K562 (cell line): ENCODE data around the gene RGS12. TPM values are rescaled to one million over a fixed set of nuclear protein-coding genes. Genes with fewer than 3 reads are reported as not detected.

Source experiments
- ATAC-seq: fragments of 200-7000 bp; cut with Tn5 transposase; 3 replicates; pipeline ENCODE4 v1.9.1; 2020; ENCODE audit warnings: moderate library complexity
- BruUV-seq: library from RNA; stranded (reverse); fragments of 400-500 nt; replicated peaks from 2 replicates; lab custom pipeline; 2021; lab: Mats Ljungman, UMichigan
- CTCF ChIA-PET: fragments of 300-600 bp; formaldehyde crosslinking; extraction: SDS; loops from one replicate; lab custom pipeline; 2021; ENCODE audit warnings: low intra/inter-chr PET ratio; lab: Yijun Ruan, JAX
- POLR2A ChIA-PET: fragments of 300-600, 350-650 bp; sonication (Branson Sonifier 250); formaldehyde crosslinking; extraction: SDS; loops from one replicate; lab custom pipeline; 2021; ENCODE audit warnings: antibody characterized with exemption, inconsistent platforms; lab: Yijun Ruan, JAX
- DNase-seq, 4 experiments: peaks; one replicate each; pipeline versions ENCODE4 v3.0.0 to v3.0.0-alpha.2; 2011 to 2018; ENCODE audit warnings: low spot score in 3 of 4, mixed read lengths in 3 of 4; ENCODE audit errors: extremely low read depth in 1 of 4
- FAIRE-seq: peaks from 2 replicates; lab custom pipeline; 2011; peaks lifted over from hg19 to GRCh38; lab: Jason Lieb, UNC
- H2AFZ ChIP-seq: 2 replicates; pipeline ENCODE4 v1.6.0; 2011; ENCODE audit warnings: low read depth, low read length, control low read depth, inconsistent platforms
- H3K27ac ChIP-seq: fragments of 200-600 bp; 3 replicates; pipeline ENCODE4 v1.8.0; 2011; ENCODE audit warnings: low read depth, mild to moderate bottlenecking, control low read depth, inconsistent platforms, low read length, moderate library complexity, mixed read lengths; ENCODE audit errors: extremely low read depth
- H3K27me3 ChIP-seq, 2 experiments: fragments of 300-600 bp in 1 of 2; 2 replicates in 1 of 2; 3 replicates in 1 of 2; pipeline versions ENCODE4 v1.6.0 to v1.8.0; 2011; ENCODE audit warnings: inconsistent platforms in 2 of 2, low read length in 2 of 2, mild to moderate bottlenecking in 1 of 2, mixed read lengths in 1 of 2, moderate library complexity in 1 of 2; ENCODE audit not compliant: control insufficient read depth in 2 of 2, insufficient read depth in 2 of 2
- H3K36me3 ChIP-seq: fragments of 300-600 bp; 3 replicates; pipeline ENCODE4 v1.8.0; 2011; ENCODE audit warnings: mild to moderate bottlenecking, low read length, inconsistent platforms; ENCODE audit not compliant: control insufficient read depth, insufficient read depth
- H3K4me1 ChIP-seq, 2 experiments: fragments of 200-600 bp in 1 of 2; replicated peaks in 1 of 2; 2 replicates in 1 of 2; 3 replicates in 1 of 2; pipeline versions ENCODE4 v1.5.1 to v1.8.0; 2011; ENCODE audit warnings: inconsistent platforms in 2 of 2, low read length in 2 of 2, mild to moderate bottlenecking in 1 of 2, mixed read lengths in 1 of 2, moderate library complexity in 1 of 2; ENCODE audit not compliant: control insufficient read depth in 2 of 2, insufficient read depth in 2 of 2
- H3K4me2 ChIP-seq: 2 replicates; pipeline ENCODE4 v1.6.1; 2011; ENCODE audit warnings: low read length, control low read depth, inconsistent platforms, mixed read lengths; ENCODE audit not compliant: insufficient read depth
- H3K4me3 ChIP-seq: fragments of 200-600 bp; sonication (generic), shearing (Covaris generic); 2 replicates; pipeline ENCODE4 v1.5.1; 2016; ENCODE audit warnings: control low read depth, inconsistent platforms
- H3K79me2 ChIP-seq: fragments of 200-600 bp; 3 replicates; pipeline ENCODE4 v1.8.0; 2011; ENCODE audit warnings: low read length, inconsistent platforms; ENCODE audit not compliant: control insufficient read depth, insufficient read depth
- H3K9ac ChIP-seq, 2 experiments: 2 replicates each; pipeline versions ENCODE4 v1.6.0 to v1.6.1; 2011; ENCODE audit warnings: low read depth in 2 of 2, low read length in 2 of 2, control low read depth in 1 of 2, inconsistent platforms in 1 of 2, mild to moderate bottlenecking in 1 of 2, mixed read lengths in 1 of 2; ENCODE audit not compliant: insufficient read depth in 1 of 2
- H3K9me1 ChIP-seq: one replicate; pipeline ENCODE4 v1.6.0; 2011; ENCODE audit warnings: inconsistent platforms, mild to moderate bottlenecking, low read length, moderate library complexity; ENCODE audit not compliant: control insufficient read depth, insufficient read depth
- H3K9me3 ChIP-seq: replicated peaks from 2 replicates; pipeline ENCODE4 v1.5.1; 2011; ENCODE audit warnings: low read depth, low read length, inconsistent platforms; ENCODE audit not compliant: control insufficient read depth, insufficient read depth
- H4K20me1 ChIP-seq: replicated peaks from 2 replicates; pipeline ENCODE4 v1.6.1; 2011; ENCODE audit warnings: low read length, inconsistent platforms, mixed read lengths; ENCODE audit not compliant: control insufficient read depth, insufficient read depth
- HDAC1 ChIP-seq, 2 experiments: fragments of 450-650 bp; IDR thresholded peaks; 2 replicates each; pipeline ENCODE4 v1.6.1; 2016 to 2017; ENCODE audit warnings: inconsistent platforms in 1 of 2, mild to moderate bottlenecking in 1 of 2, moderate library complexity in 1 of 2
- KDM1A ChIP-seq, 2 experiments: fragments of 450-650 bp; IDR thresholded peaks; 2 replicates each; pipeline ENCODE4 v1.6.1; 2016; ENCODE audit warnings: mild to moderate bottlenecking in 2 of 2
- MBD1 ChIP-seq: fragments of 250-450 bp; sonication (Bioruptor Pico); IDR thresholded peaks from 2 replicates; pipeline ENCODE4 v1.8.0; 2022; ENCODE audit warnings: inconsistent platforms
- RCOR1 ChIP-seq, 2 experiments: IDR thresholded peaks; 2 replicates each; pipeline ENCODE4 v1.6.1; 2012; ENCODE audit warnings: low read depth in 2 of 2, low read length in 2 of 2, borderline replicate concordance in 1 of 2, improper control_type of control experiment in 1 of 2
- TRIM24 ChIP-seq, 2 experiments: fragments of 450-650 bp; IDR thresholded peaks; 2 replicates each; pipeline ENCODE4 v1.6.1; 2016
- ZBTB1 ChIP-seq: sonication (generic); formaldehyde crosslinking; IDR thresholded peaks from 2 replicates; pipeline ENCODE4 v1.8.1; 2023; ENCODE audit warnings: missing genetic modification reagents, low read depth, mild to moderate bottlenecking, borderline replicate concordance
- ZBTB12 ChIP-seq: fragments of 250-450 bp; sonication (Bioruptor Pico); IDR thresholded peaks from 2 replicates; pipeline ENCODE4 v1.4.0; 2020
- WGBS: fragments of 100-300 bp; shearing (Covaris generic); methylation state at CpG from one replicate; pipeline ENCODE4 v1.1.6; 2016; ENCODE audit warnings: low coverage, mixed read lengths; ENCODE audit not compliant: insufficient coverage; ENCODE audit errors: missing lambda C conversion rate; 5-methylcytosine and 5-hydroxymethylcytosine counted together
- in situ Hi-C: fragments of 300-500 bp; cut with MboI; formaldehyde crosslinking; loops from 4 replicates; pipeline ENCODE4 v1.15.0; 2018; ENCODE audit warnings: inconsistent platforms, mixed read lengths
- intact Hi-C: fragments of 100-400 bp; cut with micrococcal nuclease; formaldehyde crosslinking; loops from 2 replicates; pipeline ENCODE4 v1.14.2; 2022
- polyA plus RNA-seq, 8 experiments: library from polyadenylated mRNA; depleted of rRNA in 4 of 8; stranded (reverse) in 5 of 8; unstranded in 3 of 8; fragments of >200 nt; fragmentation: Nextera tagmentation in 2 of 8; fragmentation: Illumina TruSeq in 1 of 8; extraction: Ambion mirVana in 2 of 8; extraction: Trizol in 1 of 8; gene quantifications; 2 replicates each; pipeline versions ENCODE4 v1.2.1 to v1.2.3, GENCODE V29; 2011 to 2014; ENCODE audit warnings: inconsistent platforms in 1 of 8, missing spikeins in 1 of 8
- total RNA-seq, 7 experiments: library from RNA; depleted of rRNA in 6 of 7; stranded (reverse); fragments of >200 nt in 6 of 7; fragmentation: Illumina TruSeq in 2 of 7; extraction: Trizol in 2 of 7; gene quantifications; 2 replicates each; pipeline versions ENCODE4 v1.2.1 to v1.2.3, GENCODE V29; 2011 to 2021; ENCODE audit warnings: low replicate concordance in 1 of 7

The RGS12 gene
- total and polyA plus RNA-seq, 9 of the 15 experiments (the other 6 are each of a cell fraction or from before 2014, with no cell fraction given): 0.30 to 8.8 (median 5.5) TPM

DNA sequence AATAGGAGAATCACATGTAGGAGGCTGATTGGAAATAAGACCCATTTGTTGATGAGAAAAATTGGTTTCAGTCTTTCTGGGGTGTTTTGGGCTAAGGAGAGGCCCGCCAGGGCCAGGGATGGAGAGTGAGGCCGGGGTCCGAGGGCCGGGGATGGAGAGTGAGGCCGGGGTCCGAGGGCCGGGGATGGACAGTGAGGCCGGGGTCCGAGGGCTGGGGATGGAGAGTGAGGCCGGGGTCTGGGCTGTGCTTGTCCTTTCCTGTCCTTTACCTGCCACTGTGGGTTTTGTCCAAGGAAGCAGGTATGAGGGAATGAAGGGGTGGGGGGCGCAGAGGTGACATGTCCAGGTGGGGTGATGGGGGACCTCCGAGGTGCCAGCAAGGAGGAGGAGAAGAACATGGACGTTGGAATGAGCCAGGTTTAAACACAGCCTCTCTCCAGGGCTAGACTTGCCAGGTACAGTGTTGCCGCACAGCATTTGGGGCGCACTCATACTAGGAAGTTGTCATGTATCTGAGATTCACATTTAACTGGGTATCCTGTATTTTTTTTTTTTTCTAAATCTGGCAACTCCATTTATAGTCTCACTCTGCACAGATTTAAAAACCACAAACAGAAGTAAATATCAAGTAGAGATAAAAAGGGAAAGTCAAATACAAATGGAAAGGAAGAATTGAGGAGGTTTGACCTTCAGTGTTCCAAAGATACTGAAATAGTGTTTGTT lies 8.8 kb downstream of the RGS12 start:
- DNase-seq (no peak), FAIRE-seq (no peak), ATAC-seq (no peak)
- BruUV-seq: no TSS peak
- WGBS: 33% methylated on average over 14 of the region's 15 CpGs
- TF ChIP-seq ZBTB1 (CRISPR knock-in tag) (no peak), RCOR1 (IDR thresholded peaks at IDR 0.05; ENCODE audit: borderline replicate concordance in 1 of 2, low read depth in 2 of 2, low read length in 2 of 2) (peak in 1 of 2 experiments; percentile 67; a peak in 2 of 4 replicates), ZBTB12 (CRISPR knock-in tag) (no peak), KDM1A (IDR thresholded peaks at IDR 0.05) (peak; percentile 76 to 77), HDAC1 (IDR thresholded peaks at IDR 0.05) (peak in 1 of 2 experiments; percentile 41; a peak in 1 of 4 replicates), TRIM24 (IDR thresholded peaks at IDR 0.05) (no peak), MBD1 (CRISPR knock-in tag) (no peak)
- Histone ChIP-seq H3K27me3 (peaks cover 10 to 66% of the 10 kb centered on the region in 2 experiments; a peak in 3 of 5 replicates), H2AFZ (no peak overlapping the region), H3K9ac (no peak overlapping the region), H3K4me3 (no peak overlapping the region), H4K20me1 (peaks cover 60% of the 10 kb centered on the region), H3K4me2 (no peak overlapping the region), H3K9me1 (no peaks in the 10 kb centered on the region), H3K36me3 (no peaks in the 10 kb centered on the region), H3K9me3 (peaks cover 3% of the 10 kb centered on the region; the same call in 1 of the 2 replicates), H3K4me1 (peaks cover 10 to 17% of the 10 kb centered on the region in 2 experiments; a peak in 2 of 5 replicates), H3K79me2 (no peaks in the 10 kb centered on the region), H3K27ac (no peak overlapping the region)
- CTCF ChIA-PET: no interaction called here
- POLR2A ChIA-PET: interaction anchor here (0.7 kb wide), 1 partner anchor 946 kb away, joined by 3 read pairs; no protein-coding TSS in a partner anchor
- intact Hi-C loops: no loop called here
- in situ Hi-C loops: no loop called here
